PC-3 (cell line): ENCODE data around the gene ZC3HAV1L.

Experiments used
- CTCF ChIP-seq: fragments of 300-600 bp; sonication (generic); conservative IDR thresholded peaks from 2 replicates; pipeline ENCODE4 v1.5.1; 2017; ENCODE audit warnings: antibody characterized with exemption, low read depth, mild to moderate bottlenecking, low read length
- EZH2 ChIP-seq: fragments of 300-600 bp; sonication (generic); IDR thresholded peaks from one replicate; pipeline ENCODE4 v1.6.1; 2017; ENCODE audit warnings: antibody characterized with exemption, mild to moderate bottlenecking, low read length; ENCODE audit not compliant: unreplicated experiment
- EZH2phosphoT487 ChIP-seq: fragments of 300-600 bp; sonication (generic); IDR thresholded peaks from 2 replicates; pipeline ENCODE4 v1.6.1; 2018; ENCODE audit warnings: mild to moderate bottlenecking, antibody characterized with exemption, low read length, borderline replicate concordance

DNA sequence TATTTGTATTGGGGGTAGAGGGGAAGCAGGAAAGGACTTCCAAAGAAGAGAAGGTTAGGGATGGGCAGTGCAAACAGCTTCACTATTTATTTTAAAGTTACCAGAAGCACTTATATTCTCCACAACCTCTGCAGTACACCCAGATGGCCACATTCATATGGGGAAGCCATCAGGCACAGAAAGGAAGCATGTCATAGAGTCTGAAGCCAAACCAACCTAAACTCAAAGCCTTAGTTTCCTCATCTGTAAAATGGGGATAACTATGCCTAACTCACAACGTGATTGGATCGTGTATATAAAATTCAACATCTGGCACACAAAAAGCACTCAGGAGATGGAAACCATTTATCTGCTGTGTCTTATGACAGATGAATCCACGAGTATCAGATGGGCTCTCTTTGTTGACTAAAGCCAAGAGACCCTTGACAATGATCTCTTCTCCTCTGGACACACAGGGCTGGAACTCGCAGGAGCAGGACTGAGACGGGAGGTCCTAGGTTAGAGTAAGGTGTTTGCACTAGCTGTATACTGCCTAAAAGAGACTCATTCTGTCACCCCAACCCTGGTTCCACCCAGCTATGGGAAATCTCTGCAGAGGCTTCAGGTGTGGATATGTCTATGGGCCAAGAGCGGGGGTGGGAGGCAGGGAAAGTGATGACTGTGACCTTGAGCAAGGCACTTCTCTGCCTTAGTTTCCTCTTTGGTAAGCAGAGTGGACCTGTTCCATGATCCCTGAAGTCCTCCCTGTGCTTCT is 56.4 kb downstream of the ZC3HAV1L start:
- TF ChIP-seq CTCF = no peak; the same call in 1 of the 2 replicates
- no peak for TF ChIP-seq EZH2
- TF ChIP-seq EZH2phosphoT487 = no peak
